ENCODE measurements around the gene GNB1L. TPM values are rescaled to one million over a fixed set of nuclear protein-coding genes. Genes with fewer than 3 reads are reported as not detected.
A peak's percentile ranks its signal among the peaks of the same experiment; 100 is the strongest.

GNB1L gene
- total RNA-seq (2012; rRNA removed) = 3.7 and 7.9 TPM in 2 replicates

- peak within 1 kb of the TSS; percentile 99 for H3K4me2 ChIP-seq (ENCODE audit: low read length)
- H3K9me3 ChIP-seq (replicated peaks; ENCODE audit: low read length) = no peaks in the 10 kb centered on the region
- peak within 1 kb of the TSS; percentile 99 for H3K4me3 ChIP-seq (ENCODE audit: low read length)
- peaks cover 46% of the 10 kb centered on the region for H3K4me1 ChIP-seq (ENCODE audit: control insufficient read depth, insufficient read depth, low read length)
- H3K27me3 ChIP-seq (ENCODE audit: control insufficient read depth, insufficient read depth, low read length) = no peaks in the 10 kb centered on the region
- H3K9ac ChIP-seq (ENCODE audit: low read depth, low read length) = peak within 1 kb of the TSS; percentile 97
- peaks cover 40% of the 10 kb centered on the region for H3K36me3 ChIP-seq (ENCODE audit: insufficient read depth, low read length)
Observed at GRCh38 chr22:19854778-19855503, at the start of gene GNB1L, which contains the start of gene RTL10. TSS of gene GNB1L (minus strand) at chr22:19854874. CDS start at chr22:19821355, 33,519 bp downstream. TSS of gene RTL10 (minus strand) at chr22:19854874. CDS start at chr22:19852261, 2,613 bp downstream.

- Histone ChIP-seq H3K4me2 (ENCODE audit: low read length) (no peak overlapping the region), H3K4me1 (ENCODE audit: control insufficient read depth, insufficient read depth, low read length) (peaks cover 12% of the 10 kb centered on the region), H3K9me3 (replicated peaks; ENCODE audit: low read length) (no peaks in the 10 kb centered on the region), H3K9ac (ENCODE audit: low read depth, low read length) (no peak overlapping the region), H3K36me3 (ENCODE audit: insufficient read depth, low read length) (peaks cover 8% of the 10 kb centered on the region), H3K4me3 (ENCODE audit: low read length) (no peak overlapping the region), H3K27me3 (ENCODE audit: control insufficient read depth, insufficient read depth, low read length) (no peaks in the 10 kb centered on the region)
Observed at GRCh38 chr22:19904174-19904856, 49.6 kb upstream of the GNB1L start.

GRCh38 chr22:19903513-19903912 is 48.8 kb upstream of the GNB1L start:
- no peaks in the 10 kb centered on the region for H3K9me3 ChIP-seq (replicated peaks; ENCODE audit: low read length)

GRCh38 chr22:19903031-19903430 is 48.4 kb upstream of the GNB1L start:
- Histone ChIP-seq H3K4me1 (ENCODE audit: control insufficient read depth, insufficient read depth, low read length) (peaks cover 12% of the 10 kb centered on the region), H3K36me3 (ENCODE audit: insufficient read depth, low read length) (peaks cover 2% of the 10 kb centered on the region), H3K9ac (ENCODE audit: low read depth, low read length) (peak overlapping the region; percentile 25), H3K4me3 (ENCODE audit: low read length) (no peak overlapping the region), H3K9me3 (replicated peaks; ENCODE audit: low read length) (no peaks in the 10 kb centered on the region), H3K27me3 (ENCODE audit: control insufficient read depth, insufficient read depth, low read length) (no peaks in the 10 kb centered on the region), H3K4me2 (ENCODE audit: low read length) (no peak overlapping the region)

More at GRCh38 chr22:19903513-19903912, 48.8 kb upstream of the GNB1L start:
- H3K36me3 ChIP-seq (ENCODE audit: insufficient read depth, low read length) = peaks cover 7% of the 10 kb centered on the region
- H3K4me1 ChIP-seq (ENCODE audit: control insufficient read depth, insufficient read depth, low read length) = peaks cover 12% of the 10 kb centered on the region
- no peak overlapping the region for H3K9ac ChIP-seq (ENCODE audit: low read depth, low read length)
- H3K27me3 ChIP-seq (ENCODE audit: control insufficient read depth, insufficient read depth, low read length) = no peaks in the 10 kb centered on the region
- no peak overlapping the region for H3K4me3 ChIP-seq (ENCODE audit: low read length)
- H3K4me2 ChIP-seq (ENCODE audit: low read length) = no peak overlapping the region

GRCh38 chr22:19902245-19902715 is 47.6 kb upstream of the GNB1L start:
- no peaks in the 10 kb centered on the region for H3K27me3 ChIP-seq (ENCODE audit: control insufficient read depth, insufficient read depth, low read length)
- no peak overlapping the region for H3K4me2 ChIP-seq (ENCODE audit: low read length)
- peaks cover 2% of the 10 kb centered on the region for H3K36me3 ChIP-seq (ENCODE audit: insufficient read depth, low read length)
- H3K4me3 ChIP-seq (ENCODE audit: low read length) = no peak overlapping the region
- no peaks in the 10 kb centered on the region for H3K9me3 ChIP-seq (replicated peaks; ENCODE audit: low read length)
- H3K9ac ChIP-seq (ENCODE audit: low read depth, low read length) = peak overlapping the region; percentile 25
- peaks cover 12% of the 10 kb centered on the region for H3K4me1 ChIP-seq (ENCODE audit: control insufficient read depth, insufficient read depth, low read length)

- Histone ChIP-seq H3K9me3 (replicated peaks; ENCODE audit: low read length) (no peaks in the 10 kb centered on the region), H3K4me1 (ENCODE audit: control insufficient read depth, insufficient read depth, low read length) (peaks cover 15% of the 10 kb centered on the region), H3K4me2 (ENCODE audit: low read length) (no peak overlapping the region), H3K4me3 (ENCODE audit: low read length) (no peak overlapping the region), H3K27me3 (ENCODE audit: control insufficient read depth, insufficient read depth, low read length) (no peaks in the 10 kb centered on the region), H3K9ac (ENCODE audit: low read depth, low read length) (no peak overlapping the region), H3K36me3 (ENCODE audit: insufficient read depth, low read length) (peaks cover 2% of the 10 kb centered on the region)
Observed at GRCh38 chr22:19901577-19902244, 47.0 kb upstream of the GNB1L start.

GRCh38 chr22:19900707-19901436 is 46.2 kb upstream of the GNB1L start:
- Histone ChIP-seq H3K4me1 (ENCODE audit: control insufficient read depth, insufficient read depth, low read length) (peaks cover 20% of the 10 kb centered on the region), H3K9ac (ENCODE audit: low read depth, low read length) (no peak overlapping the region), H3K27me3 (ENCODE audit: control insufficient read depth, insufficient read depth, low read length) (no peaks in the 10 kb centered on the region), H3K4me2 (ENCODE audit: low read length) (no peak overlapping the region), H3K9me3 (replicated peaks; ENCODE audit: low read length) (no peaks in the 10 kb centered on the region), H3K4me3 (ENCODE audit: low read length) (no peak overlapping the region), H3K36me3 (ENCODE audit: insufficient read depth, low read length) (peaks cover 2% of the 10 kb centered on the region)

- no peaks in the 10 kb centered on the region for H3K9me3 ChIP-seq (replicated peaks; ENCODE audit: low read length)
- H3K9ac ChIP-seq (ENCODE audit: low read depth, low read length) = no peak overlapping the region
- no peaks in the 10 kb centered on the region for H3K27me3 ChIP-seq (ENCODE audit: control insufficient read depth, insufficient read depth, low read length)
- no peak overlapping the region for H3K4me2 ChIP-seq (ENCODE audit: low read length)
- H3K4me1 ChIP-seq (ENCODE audit: control insufficient read depth, insufficient read depth, low read length) = peaks cover 20% of the 10 kb centered on the region
- H3K4me3 ChIP-seq (ENCODE audit: low read length) = no peak overlapping the region
- H3K36me3 ChIP-seq (ENCODE audit: insufficient read depth, low read length) = peaks cover 6% of the 10 kb centered on the region
Observed at GRCh38 chr22:19898831-19899567, 44.3 kb upstream of the GNB1L start.

- no peak overlapping the region for H3K9ac ChIP-seq (ENCODE audit: low read depth, low read length)
Observed at GRCh38 chr22:19898145-19898544, 43.5 kb upstream of the GNB1L start.

GRCh38 chr22:19897726-19898125 is 43.1 kb upstream of the GNB1L start:
- Histone ChIP-seq H3K9me3 (replicated peaks; ENCODE audit: low read length) (no peaks in the 10 kb centered on the region), H3K4me3 (ENCODE audit: low read length) (no peak overlapping the region), H3K4me2 (ENCODE audit: low read length) (no peak overlapping the region), H3K27me3 (ENCODE audit: control insufficient read depth, insufficient read depth, low read length) (no peaks in the 10 kb centered on the region), H3K4me1 (ENCODE audit: control insufficient read depth, insufficient read depth, low read length) (peaks cover 18% of the 10 kb centered on the region), H3K36me3 (ENCODE audit: insufficient read depth, low read length) (peaks cover 18% of the 10 kb centered on the region), H3K9ac (ENCODE audit: low read depth, low read length) (no peak overlapping the region)

More at GRCh38 chr22:19898145-19898544, 43.5 kb upstream of the GNB1L start:
- peaks cover 14% of the 10 kb centered on the region for H3K36me3 ChIP-seq (ENCODE audit: insufficient read depth, low read length)
- no peaks in the 10 kb centered on the region for H3K9me3 ChIP-seq (replicated peaks; ENCODE audit: low read length)
- H3K4me1 ChIP-seq (ENCODE audit: control insufficient read depth, insufficient read depth, low read length) = peaks cover 18% of the 10 kb centered on the region
- no peaks in the 10 kb centered on the region for H3K27me3 ChIP-seq (ENCODE audit: control insufficient read depth, insufficient read depth, low read length)
- H3K4me2 ChIP-seq (ENCODE audit: low read length) = no peak overlapping the region
- no peak overlapping the region for H3K4me3 ChIP-seq (ENCODE audit: low read length)
